PC-9 (cell line): ENCODE measurements around the gene GABRG2.

Source experiments
- CTCF ChIP-seq: fragments of 200-600 bp; sonication (generic); conservative IDR thresholded peaks from 2 replicates; pipeline ENCODE4 v1.6.1; 2017; ENCODE audit warnings: mixed run types, antibody characterized with exemption, mild to moderate bottlenecking, moderate library complexity
- EZH2 ChIP-seq: fragments of 200-600 bp; sonication (generic); IDR thresholded peaks from 2 replicates; pipeline ENCODE4 v1.8.0; 2017; ENCODE audit warnings: antibody characterized with exemption, low read depth

GRCh38 chr5:162025312-162025711, 42.3 kb upstream of the GABRG2 start:
- no peak for TF ChIP-seq EZH2
- no peak for TF ChIP-seq CTCF
